Activated B cell treated with CpG ODN at 0.5 μM for 24 hours (primary cell): ENCODE results near the gene RERE. TPM values are rescaled to one million over a fixed set of nuclear protein-coding genes. Genes with fewer than 3 reads are reported as not detected.

Source experiments
- ATAC-seq: fragments of 200-7000 bp; cut with Tn5 transposase; one replicate; pipeline ENCODE4 v1.10.0; 2021; ENCODE audit warnings: low read depth, mild to moderate bottlenecking, moderate library complexity
- CTCF ChIA-PET: fragments of 350-600 bp; sonication (Branson Sonifier 250); formaldehyde crosslinking; loops from one replicate; lab custom pipeline; 2021; ENCODE audit warnings: antibody characterized with exemption; lab: Charles Lee
- POLR2A ChIA-PET: fragments of 350-600 bp; sonication (Branson Sonifier 250); formaldehyde crosslinking; loops from one replicate; lab custom pipeline; 2021; ENCODE audit warnings: antibody characterized with exemption; lab: Charles Lee
- DNase-seq: peaks from one replicate; pipeline ENCODE4 v3.0.0; 2022
- H3K27ac Mint-ChIP-seq: one replicate; pipeline ENCODE4 v1.8.0; 2020; ENCODE audit warnings: mixed read lengths
- H3K27me3 Mint-ChIP-seq: one replicate; pipeline ENCODE4 v1.8.0; 2021; ENCODE audit warnings: mixed read lengths
- H3K36me3 Mint-ChIP-seq: one replicate; pipeline ENCODE4 v1.8.0; 2021; ENCODE audit warnings: low read depth, mixed read lengths
- H3K4me1 Mint-ChIP-seq: one replicate; pipeline ENCODE4 v1.8.0; 2021; ENCODE audit warnings: mixed read lengths
- H3K4me3 Mint-ChIP-seq: one replicate; pipeline ENCODE4 v1.8.0; 2020; ENCODE audit warnings: mild to moderate bottlenecking, mixed read lengths
- H3K9me3 Mint-ChIP-seq: one replicate; pipeline ENCODE4 v1.8.0; 2020; ENCODE audit warnings: mixed read lengths
- CTCF ChIP-seq: fragments of 200-600 bp; IDR thresholded peaks from one replicate; pipeline ENCODE4 v1.8.0; 2022; ENCODE audit warnings: antibody characterized with exemption, mild to moderate bottlenecking
- intact Hi-C: fragments of 100-400 bp; cut with micrococcal nuclease; formaldehyde crosslinking; loops from one replicate; pipeline ENCODE4 v1.15.1; 2024
- total RNA-seq: library from RNA; stranded (reverse); gene quantifications from 2 replicates; pipeline ENCODE4 v1.2.3, GENCODE V29; 2022

Gene RERE
- total RNA-seq, 1 donor from 2014 or later: 98.8 TPM

GRCh38 chr1:8348777-8349472 is 468.5 kb downstream of the RERE start:
- TF ChIP-seq CTCF: no peak
- peak; percentile 89 for ATAC-seq
- H3K27me3 Mint-ChIP-seq: no peaks in the 10 kb centered on the region
- CTCF ChIA-PET: interaction anchor here (1.0 to 3.7 kb wide), 12 partner anchors 14 to 596 kb away, joined by 3 to 83 read pairs (median 5); no protein-coding TSS in a partner anchor
- H3K36me3 Mint-ChIP-seq: peaks cover 16% of the 10 kb centered on the region
- H3K4me3 Mint-ChIP-seq: no peak overlapping the region
- POLR2A ChIA-PET: no interaction called here
- intact Hi-C loops: loop anchor here (1.0 to 5.0 kb wide), 4 partner anchors 318 to 682 kb away; no protein-coding TSS in a partner anchor
- DNase-seq: peak; percentile 64
- H3K27ac Mint-ChIP-seq: no peak overlapping the region
- no peaks in the 10 kb centered on the region for H3K9me3 Mint-ChIP-seq
- peaks cover 4% of the 10 kb centered on the region for H3K4me1 Mint-ChIP-seq

- ATAC-seq (no peak), DNase-seq (no peak)
- H3K4me1 Mint-ChIP-seq: peaks cover 4% of the 10 kb centered on the region
- POLR2A ChIA-PET: no interaction called here
- CTCF ChIA-PET: interaction anchor here (1.0 to 3.7 kb wide), 11 partner anchors 239 to 679 kb away, joined by 3 to 83 read pairs (median 4); no protein-coding TSS in a partner anchor
- H3K27ac Mint-ChIP-seq: no peak overlapping the region
- TF ChIP-seq CTCF: no peak
- peaks cover 11% of the 10 kb centered on the region for H3K36me3 Mint-ChIP-seq
- no peaks in the 10 kb centered on the region for H3K27me3 Mint-ChIP-seq
- H3K4me3 Mint-ChIP-seq: no peak overlapping the region
- H3K9me3 Mint-ChIP-seq: no peaks in the 10 kb centered on the region
- intact Hi-C loops: loop anchor here (5.0 kb wide), 1 partner anchor 681 kb away; no protein-coding TSS in a partner anchor
Measured at GRCh38 chr1:8348047-8348776, 469.2 kb downstream of the RERE start.

DNA sequence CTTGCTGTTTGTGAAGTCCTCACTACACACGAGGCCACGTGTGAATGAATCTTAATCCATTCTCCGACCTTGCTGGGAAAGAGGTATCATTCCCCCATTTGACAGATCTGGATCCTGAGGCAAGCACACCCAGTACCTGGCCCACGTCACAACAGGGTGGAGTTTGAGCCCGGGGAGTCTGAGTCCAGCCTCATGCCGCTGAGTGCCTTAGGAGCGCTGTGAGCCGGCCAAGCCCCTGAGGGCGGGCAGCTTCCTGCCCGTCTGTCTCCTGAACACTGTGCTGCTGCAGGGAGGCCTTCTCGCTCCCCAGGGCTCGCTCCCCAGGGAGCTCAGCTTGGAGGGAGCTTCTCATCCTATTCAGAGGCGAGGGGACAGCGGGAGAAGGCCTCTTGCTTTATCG is 469.8 kb downstream of the RERE start:
- intact Hi-C loops: loop anchor here (5.0 kb wide), 1 partner anchor 680 kb away; no protein-coding TSS in a partner anchor
- CTCF ChIA-PET: interaction anchor here (1.1 to 2.7 kb wide), 4 partner anchors 316 to 678 kb away, joined by 3 to 13 read pairs (median 8); no protein-coding TSS in a partner anchor
- POLR2A ChIA-PET: no interaction called here
- ATAC-seq: no peak
- peaks cover 5% of the 10 kb centered on the region for H3K36me3 Mint-ChIP-seq
- TF ChIP-seq CTCF: no peak
- H3K4me3 Mint-ChIP-seq: no peak overlapping the region
- H3K27me3 Mint-ChIP-seq: no peaks in the 10 kb centered on the region
- H3K9me3 Mint-ChIP-seq: no peaks in the 10 kb centered on the region
- DNase-seq: no peak
- peaks cover 4% of the 10 kb centered on the region for H3K4me1 Mint-ChIP-seq
- no peak overlapping the region for H3K27ac Mint-ChIP-seq

DNA sequence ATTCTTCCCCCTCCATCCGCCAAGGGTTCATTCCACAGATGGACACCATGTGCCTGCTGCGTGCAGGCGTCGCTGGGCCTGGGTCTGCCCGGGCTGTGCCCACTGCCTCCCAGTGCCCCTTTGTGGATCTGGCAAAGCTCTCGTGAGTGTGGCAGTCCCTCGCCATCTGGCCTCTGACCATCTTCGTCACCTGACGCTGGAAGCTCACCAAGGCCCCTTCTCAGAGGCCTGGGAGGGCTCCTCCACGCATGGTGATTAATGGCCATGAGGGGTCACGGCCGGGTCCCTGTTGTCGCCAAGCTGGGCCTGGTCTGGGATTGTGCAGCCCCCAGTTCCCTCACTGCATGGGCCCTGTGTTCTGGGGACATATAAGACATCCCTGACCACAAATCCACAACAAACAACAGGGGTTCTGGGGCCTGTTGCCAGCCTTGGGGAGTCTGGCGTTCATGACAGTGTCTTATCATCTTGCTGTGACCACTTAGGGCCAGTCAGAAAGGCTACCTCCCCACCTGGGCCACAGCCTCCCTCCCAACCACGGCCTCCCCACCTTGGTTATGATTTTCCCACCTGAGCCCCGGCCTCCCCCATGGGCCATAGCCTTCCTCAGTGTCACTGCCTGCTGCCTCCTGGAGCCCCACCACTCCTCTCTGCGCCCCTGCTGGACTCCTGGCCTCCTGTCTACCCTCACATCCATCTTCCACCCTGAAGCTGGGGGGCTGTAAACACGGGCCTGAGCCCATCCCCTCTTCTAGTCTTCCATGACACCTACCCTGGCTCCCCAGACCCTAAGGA is 471.6 kb downstream of the RERE start:
- ATAC-seq: no peak
- Mint-ChIP-seq H3K4me3 (no peak overlapping the region), H3K27ac (no peak overlapping the region), H3K27me3 (no peaks in the 10 kb centered on the region), H3K4me1 (peaks cover 4% of the 10 kb centered on the region), H3K36me3 (no peaks in the 10 kb centered on the region), H3K9me3 (no peaks in the 10 kb centered on the region)
- TF ChIP-seq CTCF: no peak
- ChIA-PET POLR2A (no interaction called here), CTCF (interaction anchor here (1.0 to 2.7 kb wide), 3 partner anchors 315 to 330 kb away, joined by 3 to 13 read pairs (median 7); no protein-coding TSS in a partner anchor)
- intact Hi-C loops: loop anchor here (5.0 kb wide), 1 partner anchor 679 kb away; no protein-coding TSS in a partner anchor
- no peak for DNase-seq
